Pancreas (tissue), 10 donors: ENCODE measurements around the gene ZKSCAN3. TPM values are rescaled to one million over a fixed set of nuclear protein-coding genes. Genes with fewer than 3 reads are reported as not detected.

Experiments used
- ATAC-seq, 4 donors: fragments of 200-7000 bp; cut with Tn5 transposase; one replicate each; pipeline versions ENCODE4 v1.8.0 to v1.9.1; 2020; ENCODE audit warnings: mild to moderate bottlenecking in 4 of 4, moderate library complexity in 4 of 4
- DNase-seq, 6 donors: peaks; one replicate each; pipeline ENCODE4 v3.0.0-alpha.2; 2020
- FAIRE-seq: peaks from 2 replicates; lab custom pipeline; 2012; peaks lifted over from hg19 to GRCh38; lab: Jason Lieb, UNC
- H3K27ac ChIP-seq, 4 donors: fragments of 200-600 bp; sonication (generic); 1 replicate in 3 of 4; 2 replicates in 1 of 4; pipeline versions ENCODE4 v1.5.0 to v1.8.0; 2020
- H3K27me3 ChIP-seq, 4 donors: fragments of 200-600 bp; one replicate each; pipeline ENCODE4 v1.8.0; 2021
- H3K36me3 ChIP-seq, 3 donors: fragments of 200-600 bp; sonication (generic) in 1 of 3; one replicate each; pipeline versions ENCODE4 v1.5.0 to v1.8.0; 2020 to 2021
- H3K4me1 ChIP-seq, 3 donors: fragments of 200-600 bp; one replicate each; pipeline ENCODE4 v1.8.0; 2021
- H3K4me3 ChIP-seq, 4 donors: fragments of 200-600 bp; sonication (generic) in 2 of 4; one replicate each; pipeline versions ENCODE4 v1.5.0 to v1.8.0; 2020 to 2021
- H3K9me3 ChIP-seq, 4 donors: fragments of 200-600 bp; one replicate each; pipeline ENCODE4 v1.8.0; 2021
- whole genome bisulfite sequencing, 2 donors: extraction: QIAGEN DNeasy Blood & Tissue Kit; methylation state at CpG; one replicate each; pipeline ENCODE4 v1.1.7; 2013; 5-methylcytosine and 5-hydroxymethylcytosine counted together
- intact Hi-C, 3 donors: fragments of 100-400 bp; cut with DNase I; formaldehyde crosslinking; loops; one replicate each; pipeline versions ENCODE4 v1.11.1 to v1.14.2; 2022
- polyA plus RNA-seq, 2 donors: library from polyadenylated mRNA; stranded (reverse); fragments of 200-250 nt; gene quantifications; one replicate each; pipeline ENCODE4 v1.2.3, GENCODE V29; 2013
- total RNA-seq, 6 donors: library from RNA; stranded (reverse); fragmentation: NEBNext Ultra II Directional in 4 of 6; extraction: Animal tissue kit (Norgen Biotek cat#: 25700) in 4 of 6; gene quantifications; one replicate each; pipeline versions ENCODE4 v1.2.1 to v1.2.4, GENCODE V29; 2021 to 2023
- TF ChIP-seq, protein P1 (sequence below), 4 donors: fragments of 200-600 bp; sonication (generic) in 3 of 4; IDR thresholded peaks; one replicate each; pipeline versions ENCODE4 v1.5.0 to v1.8.0; 2021; ENCODE audit warnings: antibody characterized with exemption in 4 of 4
- donor health status: healthy with polysubstance abuse.
- donor health status: DM: no; HTN: no; CAD: no; lungs with moderate emphysema.
- donor health status: DM: no; HTN: no; CAD: no.
- donor health status: control.
- donor health status: control.
- donor health status: Bipolar disorder and iron deficiency.
- donor health status: DM: yes; HTN: yes; CAD: no.
- donor health status: DM: no; HTN: no; CAD: no.
- donor health status: DM: no; HTN: no; CAD: no.
- donor health status: DM: yes; HTN: yes; CAD: no.

ZKSCAN3 gene
- total and polyA plus RNA-seq, 8 donors: 1.2 to 5.0 (median 1.9) TPM

DNA sequence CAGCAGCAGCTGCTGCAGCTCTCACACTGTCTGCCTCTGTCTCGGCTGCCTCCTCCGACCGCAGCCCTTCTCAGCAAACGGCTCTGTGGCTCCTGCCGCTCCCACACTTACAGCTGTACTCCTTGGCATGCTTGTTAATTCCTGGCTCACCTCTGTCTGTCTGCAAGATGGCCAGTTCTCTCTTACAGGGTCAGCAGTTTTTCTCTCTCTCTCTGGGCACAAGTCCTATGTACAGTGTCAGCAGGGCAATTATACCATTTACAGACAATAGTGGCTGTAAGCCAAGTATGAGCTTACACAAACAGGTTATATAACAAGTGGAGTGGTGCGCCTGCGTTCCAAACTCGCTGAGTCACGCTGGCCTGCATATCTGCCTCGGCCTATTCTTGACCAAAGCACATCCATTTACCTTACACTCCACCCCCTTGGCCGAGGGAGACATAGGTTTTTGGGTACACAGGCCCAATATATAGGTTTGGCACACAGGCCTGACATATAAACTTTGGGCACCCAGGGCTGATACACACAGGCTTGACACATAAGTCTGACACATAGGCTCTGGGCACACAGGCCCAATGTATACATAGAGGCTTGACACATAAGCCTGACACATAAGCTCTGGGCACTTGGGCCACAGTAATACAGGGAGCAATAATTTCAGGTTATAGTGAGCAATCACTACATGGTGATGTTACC lies 4.4 kb downstream of the ZKSCAN3 start:
- 37 to 50% methylated on average over 11 of the region's 11 CpGs for WGBS, 2 donors
- TF ChIP-seq, protein P1, sequence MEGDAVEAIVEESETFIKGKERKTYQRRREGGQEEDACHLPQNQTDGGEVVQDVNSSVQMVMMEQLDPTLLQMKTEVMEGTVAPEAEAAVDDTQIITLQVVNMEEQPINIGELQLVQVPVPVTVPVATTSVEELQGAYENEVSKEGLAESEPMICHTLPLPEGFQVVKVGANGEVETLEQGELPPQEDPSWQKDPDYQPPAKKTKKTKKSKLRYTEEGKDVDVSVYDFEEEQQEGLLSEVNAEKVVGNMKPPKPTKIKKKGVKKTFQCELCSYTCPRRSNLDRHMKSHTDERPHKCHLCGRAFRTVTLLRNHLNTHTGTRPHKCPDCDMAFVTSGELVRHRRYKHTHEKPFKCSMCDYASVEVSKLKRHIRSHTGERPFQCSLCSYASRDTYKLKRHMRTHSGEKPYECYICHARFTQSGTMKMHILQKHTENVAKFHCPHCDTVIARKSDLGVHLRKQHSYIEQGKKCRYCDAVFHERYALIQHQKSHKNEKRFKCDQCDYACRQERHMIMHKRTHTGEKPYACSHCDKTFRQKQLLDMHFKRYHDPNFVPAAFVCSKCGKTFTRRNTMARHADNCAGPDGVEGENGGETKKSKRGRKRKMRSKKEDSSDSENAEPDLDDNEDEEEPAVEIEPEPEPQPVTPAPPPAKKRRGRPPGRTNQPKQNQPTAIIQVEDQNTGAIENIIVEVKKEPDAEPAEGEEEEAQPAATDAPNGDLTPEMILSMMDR (IDR thresholded peaks at IDR 0.05): no peak
- Histone ChIP-seq H3K4me3 (peak overlapping the region in 2 of 4 donors; percentile 22 to 36), H3K9me3 (no peaks in the 10 kb centered on the region), H3K4me1 (peaks cover 9 to 15% (median 14%) of the 10 kb centered on the region in 3 donors), H3K36me3 (no peaks in the 10 kb centered on the region), H3K27me3 (no peaks in the 10 kb centered on the region), H3K27ac (peak overlapping the region in 3 of 4 donors; percentile 68 to 80 (median 71))
- intact Hi-C loops: no loop called here
- FAIRE-seq (no peak), ATAC-seq (peak; percentile 8 to 60 (median 34)), DNase-seq (peak; percentile 58 to 81 (median 72))

DNA sequence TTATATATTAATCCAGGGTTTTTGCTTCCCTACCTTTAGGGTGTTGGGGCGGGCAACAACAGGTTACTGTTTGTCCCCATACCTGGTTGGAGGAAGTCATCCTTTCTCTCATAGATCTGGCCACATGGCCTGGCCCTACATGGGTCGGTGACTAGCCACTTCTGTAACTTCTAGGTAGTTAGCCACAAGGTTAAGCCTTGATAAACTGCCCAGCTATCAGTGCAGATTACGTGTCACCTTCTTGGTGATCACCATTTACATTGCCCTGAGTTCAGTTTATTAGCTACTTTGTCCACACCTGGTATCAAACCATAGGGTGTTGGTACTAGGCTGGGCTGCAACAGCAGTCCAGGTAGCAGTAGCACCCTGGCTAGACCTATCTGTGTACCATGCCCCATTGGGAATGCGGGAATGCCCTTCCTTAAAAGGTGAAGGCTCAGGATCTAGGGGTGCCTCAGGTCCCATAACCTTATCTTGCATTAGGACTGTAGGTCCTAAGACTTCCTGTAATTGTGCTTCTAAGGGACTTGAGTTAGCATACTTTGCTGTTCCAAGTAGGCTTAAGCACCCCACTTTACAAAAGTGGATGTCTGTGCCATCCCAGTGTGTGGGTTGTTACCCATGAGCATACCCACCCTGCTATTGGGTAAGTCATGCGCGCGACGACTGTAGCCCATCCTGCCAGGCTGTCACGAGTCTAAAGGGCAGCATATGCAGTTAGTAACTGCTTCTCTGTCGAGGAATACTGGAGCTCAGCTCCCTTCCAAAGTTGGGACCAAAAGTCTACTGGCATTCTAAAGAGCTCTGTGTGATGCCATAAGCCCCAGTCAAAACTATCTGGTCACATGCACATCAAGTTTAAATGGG lies 5.2 kb downstream of the ZKSCAN3 start:
- H3K9me3 ChIP-seq: no peaks in the 10 kb centered on the region
- ATAC-seq (no peak), DNase-seq (peak in 1 of 6 donors; percentile 27), FAIRE-seq (no peak)
- H3K27ac ChIP-seq: peak overlapping the region; percentile 71 to 92 (median 82)
- 77 to 83% methylated on average over 10 of the region's 10 CpGs for WGBS, 2 donors
- H3K4me1 ChIP-seq: peaks cover 9 to 15% (median 14%) of the 10 kb centered on the region in 3 donors
- TF ChIP-seq, protein P1 (IDR thresholded peaks at IDR 0.05): no peak
- H3K36me3 ChIP-seq: no peaks in the 10 kb centered on the region
- H3K27me3 ChIP-seq: no peaks in the 10 kb centered on the region
- H3K4me3 ChIP-seq: peak overlapping the region in 1 of 4 donors; percentile 61
- intact Hi-C loops: no loop called here

DNA sequence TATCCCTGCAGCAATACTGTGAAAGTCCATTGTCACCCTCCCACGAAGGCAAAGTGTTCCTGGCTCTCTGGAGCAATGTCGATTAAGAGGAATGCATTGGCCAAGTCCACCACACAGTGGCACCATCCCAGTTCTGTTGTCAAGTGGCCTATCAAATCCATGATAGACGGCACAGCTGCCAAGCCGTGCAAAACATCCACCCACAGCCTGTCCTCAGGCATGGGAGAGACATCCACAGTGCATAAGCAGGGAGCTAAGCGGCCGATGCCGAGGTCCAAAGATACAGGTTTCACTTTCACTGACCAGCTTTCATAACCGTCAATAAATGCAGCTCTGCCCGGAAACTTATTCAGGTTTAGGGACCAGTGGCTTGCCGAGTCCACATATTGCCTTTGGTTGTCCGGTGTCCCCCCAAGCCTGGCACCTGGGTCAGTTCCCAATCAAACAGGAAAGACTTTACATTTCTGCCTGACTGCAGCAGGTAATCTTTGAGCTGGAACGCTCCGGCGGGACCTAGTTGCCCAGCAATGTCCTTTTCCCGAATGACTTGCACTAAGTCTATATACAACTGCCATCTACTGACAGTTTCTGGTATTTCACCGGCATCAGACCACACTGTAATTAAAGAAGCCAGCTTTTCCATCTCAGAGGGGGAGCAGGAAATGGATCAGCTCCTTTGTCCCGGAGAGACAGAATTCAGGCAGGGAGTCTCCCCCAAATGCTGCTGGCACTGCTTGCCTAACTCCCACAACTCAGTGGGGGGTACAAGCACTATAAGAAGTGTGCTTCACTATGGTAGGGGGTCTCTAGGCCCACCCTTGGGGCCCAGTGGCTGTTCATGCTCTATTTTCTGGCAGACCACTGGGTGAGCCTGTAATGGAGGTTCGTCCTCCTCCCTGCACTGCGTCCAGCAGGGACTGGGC lies 6.3 kb downstream of the ZKSCAN3 start:
- H3K36me3 ChIP-seq: no peaks in the 10 kb centered on the region
- TF ChIP-seq, protein P1 (IDR thresholded peaks at IDR 0.05): peak; percentile 44 to 78 (median 73)
- FAIRE-seq (no peak), ATAC-seq (peak; percentile 81 to 97 (median 93)), DNase-seq (peak; percentile 70 to 83 (median 78))
- no peaks in the 10 kb centered on the region for H3K9me3 ChIP-seq
- H3K4me1 ChIP-seq: peaks cover 6 to 9% (median 8%) of the 10 kb centered on the region in 3 donors
- H3K27ac ChIP-seq: peak overlapping the region; percentile 58 to 92 (median 82)
- H3K27me3 ChIP-seq: no peaks in the 10 kb centered on the region
- 1 to 2% methylated on average over 19 of the region's 19 CpGs for WGBS, 2 donors
- peak overlapping the region; percentile 18 to 61 (median 40) for H3K4me3 ChIP-seq
- intact Hi-C loops: no loop called here

DNA sequence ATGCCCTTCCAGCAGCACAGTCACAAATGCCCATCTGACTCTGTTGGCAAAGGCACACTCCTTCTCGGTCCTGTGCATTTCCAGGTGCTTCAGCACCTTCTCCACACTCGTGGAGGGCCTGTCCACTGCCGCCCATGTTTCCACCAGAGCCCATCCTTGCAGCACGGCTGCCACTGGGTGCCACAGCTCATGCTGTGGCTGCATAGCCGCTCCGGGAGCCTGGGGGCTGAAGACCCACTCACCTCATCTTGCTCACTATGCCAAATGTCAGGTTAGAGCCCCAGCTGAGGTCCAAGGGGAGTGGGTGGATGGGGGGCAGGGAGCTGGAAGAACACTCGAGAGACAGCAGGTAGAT lies 6.9 kb downstream of the ZKSCAN3 start:
- TF ChIP-seq, protein P1 (IDR thresholded peaks at IDR 0.05): no peak
- Histone ChIP-seq H3K4me1 (peaks cover 5 to 9% (median 5%) of the 10 kb centered on the region in 3 donors), H3K36me3 (no peaks in the 10 kb centered on the region), H3K27me3 (no peaks in the 10 kb centered on the region), H3K9me3 (no peaks in the 10 kb centered on the region), H3K27ac (peak overlapping the region in 3 of 4 donors; percentile 77 to 92 (median 86)), H3K4me3 (no peak overlapping the region)
- 58 to 64% methylated on average over 7 of the region's 7 CpGs for WGBS, 2 donors
- intact Hi-C loops: no loop called here
- ATAC-seq (no peak), DNase-seq (no peak), FAIRE-seq (no peak)
